T47D (cell line): ENCODE measurements around the gene PTPRR.

Source experiments
- DNase-seq, 2 experiments: peaks; one replicate each; pipeline versions ENCODE4 v3.0.0 to v3.0.0-alpha.2; 2011 to 2012; ENCODE audit warnings: low read depth in 1 of 2, low spot score in 1 of 2
- JUND ChIP-seq: IDR thresholded peaks from 2 replicates; pipeline ENCODE4 v1.6.1; 2012; ENCODE audit warnings: low read depth
- in situ Hi-C: cut with HindIII; loops from 2 replicates; pipeline ENCODE4 v1.10.0; 2016; ENCODE audit warnings: low sequenced_read_pairs, low pct_unique_long_range_greater_than_20kb

PTPRR gene

GRCh38 chr12:70664465-70664881, 256.1 kb downstream of the PTPRR start:
- DNase-seq, result no peak
- no peak for TF ChIP-seq JUND
- in situ Hi-C loops, result no loop called here

- in situ Hi-C loops, result no loop called here
- TF ChIP-seq JUND, result no peak
- no peak for DNase-seq
These were observed 256.7 kb downstream of the PTPRR start for GRCh38 chr12:70663838-70664237.

- TF ChIP-seq JUND, result no peak
- in situ Hi-C loops, result no loop called here
- DNase-seq, result no peak
These were observed 258.9 kb downstream of the PTPRR start for GRCh38 chr12:70661466-70662161.

GRCh38 chr12:70660620-70661219, 259.8 kb downstream of the PTPRR start:
- DNase-seq, result no peak
- in situ Hi-C loops, result no loop called here
- no peak for TF ChIP-seq JUND

- no peak for TF ChIP-seq JUND
- in situ Hi-C loops, result no loop called here
- DNase-seq, result no peak
These were observed 260.4 kb downstream of the PTPRR start for GRCh38 chr12:70660002-70660604.

- in situ Hi-C loops, result no loop called here
- TF ChIP-seq JUND, result no peak
- DNase-seq, result no peak
These were observed 261.4 kb downstream of the PTPRR start for GRCh38 chr12:70659077-70659606.

- DNase-seq, result no peak
- in situ Hi-C loops, result no loop called here
- no peak for TF ChIP-seq JUND
These were observed 262.8 kb downstream of the PTPRR start for GRCh38 chr12:70657616-70658286.

GRCh38 chr12:70652451-70652850, 268.1 kb downstream of the PTPRR start:
- TF ChIP-seq JUND, result no peak
- in situ Hi-C loops, result no loop called here
- DNase-seq, result no peak

- in situ Hi-C loops, result no loop called here
These were observed 271.7 kb downstream of the PTPRR start for GRCh38 chr12:70648831-70649230.

GRCh38 chr12:70648191-70648590, 272.3 kb downstream of the PTPRR start:
- in situ Hi-C loops, result no loop called here
- no peak for TF ChIP-seq JUND
- no peak for DNase-seq

More at GRCh38 chr12:70648831-70649230, 271.7 kb downstream of the PTPRR start:
- no peak for TF ChIP-seq JUND
- no peak for DNase-seq

GRCh38 chr12:70646850-70647249, 273.7 kb downstream of the PTPRR start:
- no peak for DNase-seq
- in situ Hi-C loops, result no loop called here
- TF ChIP-seq JUND, result no peak

- peak in 1 of 2 experiments; percentile 45 for DNase-seq
These were observed 274.8 kb downstream of the PTPRR start for GRCh38 chr12:70645494-70646317.

More at GRCh38 chr12:70645494-70646317, 274.8 kb downstream of the PTPRR start:
- in situ Hi-C loops, result no loop called here
- 0 out of 2 replicates have a peak, but pooled peaks have one; percentile 13 for TF ChIP-seq JUND
